GM12878 (cell line): ENCODE data around the gene RPS6KL1. TPM values are rescaled to one million over a fixed set of nuclear protein-coding genes. Genes with fewer than 3 reads are reported as not detected.

Source experiments
- ATAC-seq: fragments of 200-7000 bp; cut with Tn5 transposase; 3 replicates; pipeline ENCODE4 v1.9.1; 2020; ENCODE audit warnings: mild to moderate bottlenecking, moderate library complexity
- BruUV-seq: library from RNA; stranded (reverse); fragments of 400-500 nt; replicated peaks from 2 replicates; lab custom pipeline; 2021; lab: Mats Ljungman, UMichigan
- CTCF ChIA-PET: fragments of 300-600 bp; sonication (Branson Sonifier 250); formaldehyde crosslinking; extraction: SDS; loops from one replicate; lab custom pipeline; 2021; ENCODE audit warnings: inconsistent platforms; lab: Yijun Ruan, JAX
- POLR2A ChIA-PET: fragments of 350-600 bp; formaldehyde crosslinking; extraction: SDS; loops from one replicate; lab custom pipeline; 2021; ENCODE audit warnings: inconsistent platforms; lab: Charles Lee
- RAD21 ChIA-PET: fragments of 300-600 bp; sonication (Branson Sonifier 250); formaldehyde crosslinking; loops from one replicate; lab custom pipeline; 2023; ENCODE audit warnings: antibody characterized with exemption; ENCODE audit not compliant: unreplicated experiment; lab: Charles Lee
- SMC1A ChIA-PET: fragments of 300-600 bp; sonication (Branson Sonifier 250); formaldehyde crosslinking; loops from one replicate; lab custom pipeline; 2023; ENCODE audit not compliant: unreplicated experiment, uncharacterized antibody; lab: Charles Lee
- DNase-seq: peaks from one replicate; pipeline ENCODE4 v3.0.0-alpha.2; 2011; ENCODE audit warnings: low read depth, low spot score
- FAIRE-seq: peaks from 3 replicates; lab custom pipeline; 2011; peaks lifted over from hg19 to GRCh38; lab: Jason Lieb, UNC
- H2AFZ ChIP-seq: 2 replicates; pipeline ENCODE4 v1.6.0; 2011; ENCODE audit warnings: low read depth, low read length, control low read depth; ENCODE audit not compliant: control insufficient read depth
- H3K27ac ChIP-seq: 2 replicates; pipeline ENCODE4 v1.5.1; 2011; ENCODE audit warnings: control low read depth; ENCODE audit not compliant: control insufficient read depth, insufficient read depth
- H3K27me3 ChIP-seq, 2 experiments: replicated peaks in 1 of 2; 2 replicates each; pipeline versions ENCODE4 v1.6.0 to v1.6.1; 2011; ENCODE audit warnings: low read length in 1 of 2; ENCODE audit not compliant: control insufficient read depth in 2 of 2, insufficient read depth in 2 of 2
- H3K36me3 ChIP-seq, 2 experiments: 2 replicates each; pipeline ENCODE4 v1.5.1; 2011; ENCODE audit warnings: low read length in 1 of 2; ENCODE audit not compliant: control insufficient read depth in 2 of 2, insufficient read depth in 2 of 2
- H3K4me1 ChIP-seq: 2 replicates; pipeline ENCODE4 v1.6.1; 2011; ENCODE audit warnings: mild to moderate bottlenecking, low read length, moderate library complexity, mixed read lengths; ENCODE audit not compliant: control insufficient read depth, insufficient read depth
- H3K4me2 ChIP-seq: 2 replicates; pipeline ENCODE4 v1.6.0; 2011; ENCODE audit warnings: control low read depth; ENCODE audit not compliant: control insufficient read depth, insufficient read depth
- H3K4me3 ChIP-seq: fragments of 200-600 bp; sonication (generic); 2 replicates; pipeline ENCODE4 v1.5.1; 2016
- H3K79me2 ChIP-seq: 2 replicates; pipeline ENCODE4 v1.6.0; 2011; ENCODE audit warnings: low read length; ENCODE audit not compliant: control insufficient read depth, insufficient read depth
- H3K9ac ChIP-seq: 2 replicates; pipeline ENCODE4 v1.8.0; 2011; ENCODE audit warnings: low read length, control low read depth, mixed read lengths; ENCODE audit not compliant: control insufficient read depth, insufficient read depth
- H3K9me3 ChIP-seq: replicated peaks from 3 replicates; pipeline ENCODE4 v1.5.1; 2011; ENCODE audit warnings: mild to moderate bottlenecking, low read length; ENCODE audit not compliant: control insufficient read depth, insufficient read depth
- H4K20me1 ChIP-seq: 2 replicates; pipeline ENCODE4 v1.6.0; 2011; ENCODE audit not compliant: control insufficient read depth, insufficient read depth
- ATF2 ChIP-seq: IDR thresholded peaks from 2 replicates; pipeline ENCODE4 v1.6.1; 2012; ENCODE audit warnings: low read length, inconsistent platforms
- HCFC1 ChIP-seq: fragments of 150-350 bp; IDR thresholded peaks from 2 replicates; pipeline ENCODE4 v1.6.1; 2014; ENCODE audit warnings: low read length
- IRF4 ChIP-seq: IDR thresholded peaks from 2 replicates; pipeline ENCODE4 v1.6.1; 2011; ENCODE audit warnings: low read depth, low read length
- MTA3 ChIP-seq: IDR thresholded peaks from 2 replicates; pipeline ENCODE4 v1.6.1; 2012; ENCODE audit warnings: low read length, inconsistent platforms, borderline replicate concordance
- ZBTB40 ChIP-seq: fragments of 450-650 bp; IDR thresholded peaks from 2 replicates; pipeline ENCODE4 v1.6.1; 2016; ENCODE audit warnings: mild to moderate bottlenecking, moderate library complexity, borderline replicate concordance
- ZNF622 ChIP-seq: fragments of 450-650 bp; IDR thresholded peaks from 2 replicates; pipeline ENCODE4 v1.6.1; 2017; ENCODE audit warnings: mild to moderate bottlenecking, inconsistent platforms
- WGBS: methylation state at CpG from one replicate; pipeline ENCODE4 v1.1.6; 2016; ENCODE audit warnings: low lambda C conversion rate; ENCODE audit not compliant: insufficient replicate concordance, insufficient coverage; ENCODE audit errors: missing lambda C conversion rate; 5-methylcytosine and 5-hydroxymethylcytosine counted together
- in situ Hi-C: fragments of 300-500 bp; cut with MboI; formaldehyde crosslinking; loops from 9 replicates; pipeline ENCODE4 v1.14.3; 2018; ENCODE audit warnings: mixed read lengths
- intact Hi-C: fragments of 100-400 bp; cut with micrococcal nuclease; formaldehyde crosslinking; loops from one replicate; pipeline ENCODE4 v1.14.2; 2022; ENCODE audit not compliant: unreplicated experiment
- polyA plus RNA-seq, 11 experiments: library from polyadenylated mRNA; depleted of rRNA in 4 of 11; unstranded in 6 of 11; stranded (reverse) in 5 of 11; fragments of >200 nt; fragmentation: Nextera tagmentation in 4 of 11; fragmentation: Illumina TruSeq in 1 of 11; extraction: Ambion mirVana in 4 of 11; extraction: Trizol in 1 of 11; gene quantifications; 1 replicate in 1 of 11; 2 replicates in 10 of 11; pipeline versions ENCODE4 v1.2.1 to v1.2.3, GENCODE V29; 2011 to 2016; ENCODE audit warnings: inconsistent platforms in 2 of 11, missing spikeins in 2 of 11, low read depth in 1 of 11
- total RNA-seq, 4 experiments: library from RNA; depleted of rRNA in 3 of 4; stranded (reverse); fragments of >200 nt in 3 of 4; fragmentation: Illumina TruSeq in 1 of 4; extraction: Trizol in 1 of 4; gene quantifications; 2 replicates each; pipeline versions ENCODE4 v1.2.1 to v1.2.3, GENCODE V29; 2013 to 2021

The RPS6KL1 gene
- total and polyA plus RNA-seq, 10 of the 15 experiments (the other 5 are each of a cell fraction or from before 2014, with no cell fraction given) = 0.04 to 4.2 (median 2.0) TPM

- H3K36me3 ChIP-seq = no peaks in the 10 kb centered on the region
- no peak for DNase-seq
- in situ Hi-C loops (no loop called here), intact Hi-C loops (no loop called here)
- ATAC-seq = no peak
- no peak overlapping the region for H3K9ac ChIP-seq
- WGBS = 46% methylated on average over 14 of the region's 15 CpGs
- ChIA-PET SMC1A (interaction anchor here (1.1 to 1.3 kb wide), 2 partner anchors 11 to 137 kb away, joined by 4 read pairs; no protein-coding TSS in a partner anchor), CTCF (interaction anchor here (1.0 to 3.4 kb wide), 5 partner anchors 18 to 137 kb away, joined by 3 to 18 read pairs (median 3); no protein-coding TSS in a partner anchor), RAD21 (interaction anchor here (1.0 to 1.8 kb wide), 4 partner anchors 9 to 137 kb away, joined by 3 to 6 read pairs (median 4); no protein-coding TSS in a partner anchor), POLR2A (interaction anchor here (0.9 kb wide), 1 partner anchor 110 kb away, joined by 4 read pairs; no protein-coding TSS in a partner anchor)
- H4K20me1 ChIP-seq = no peaks in the 10 kb centered on the region
- H3K27me3 ChIP-seq = no peaks in the 10 kb centered on the region; a peak in 2 of 4 replicates
- no peak overlapping the region for H3K4me2 ChIP-seq
- no peak overlapping the region for H3K4me3 ChIP-seq
- H3K79me2 ChIP-seq = no peaks in the 10 kb centered on the region
- TF ChIP-seq ZBTB40 (no peak), MTA3 (no peak), HCFC1 (no peak), ZNF622 (no peak), ATF2 (no peak), IRF4 (no peak)
- peaks cover 3% of the 10 kb centered on the region for H3K4me1 ChIP-seq
- no peak overlapping the region for H2AFZ ChIP-seq
- no peaks in the 10 kb centered on the region for H3K9me3 ChIP-seq
- FAIRE-seq = no peak
- BruUV-seq = no TSS peak
- no peak overlapping the region for H3K27ac ChIP-seq
Measured at GRCh38 chr14:74951443-74952179, 28.6 kb upstream of the RPS6KL1 start.
